CD14-positive monocyte (primary cell): ENCODE results near the gene RASGRP1. TPM values are rescaled to one million over a fixed set of nuclear protein-coding genes. Genes with fewer than 3 reads are reported as not detected.

Experiments used
- DNase-seq, 3 donors: peaks; one replicate each; pipeline ENCODE4 v3.0.0-alpha.2; 2011 to 2022
- H2AFZ ChIP-seq: 2 replicates; pipeline ENCODE4 v1.6.0; 2012; ENCODE audit warnings: mild to moderate bottlenecking, low read depth, low read length, inconsistent platforms; ENCODE audit not compliant: insufficient read depth, poor library complexity, severe bottlenecking
- H3K27ac ChIP-seq, 2 donors: 1 replicate in 1 of 2; 2 replicates in 1 of 2; pipeline ENCODE4 v1.5.1; 2012 to 2013; ENCODE audit warnings: low read length in 2 of 2, control low read depth in 1 of 2, inconsistent platforms in 1 of 2, low read depth in 1 of 2, mild to moderate bottlenecking in 1 of 2
- H3K27me3 ChIP-seq, 2 donors: one replicate each; pipeline versions ENCODE4 v1.6.0 to v1.6.1; 2011 to 2013; ENCODE audit warnings: low read length in 2 of 2; ENCODE audit not compliant: control insufficient read depth in 2 of 2, insufficient read depth in 2 of 2
- H3K36me3 ChIP-seq, 2 donors: replicated peaks in 1 of 2; 1 replicate in 1 of 2; 2 replicates in 1 of 2; pipeline versions ENCODE4 v1.5.1 to v1.6.1; 2012 to 2013; ENCODE audit warnings: low read length in 2 of 2, control low read depth in 1 of 2, inconsistent platforms in 1 of 2, mild to moderate bottlenecking in 1 of 2; ENCODE audit not compliant: insufficient read depth in 2 of 2, control insufficient read depth in 1 of 2
- H3K4me1 ChIP-seq, 2 donors: 1 replicate in 1 of 2; 2 replicates in 1 of 2; pipeline versions ENCODE4 v1.5.1 to v1.6.1; 2012 to 2013; ENCODE audit warnings: low read length in 2 of 2, control low read depth in 1 of 2, inconsistent platforms in 1 of 2, mild to moderate bottlenecking in 1 of 2, moderate library complexity in 1 of 2; ENCODE audit not compliant: insufficient read depth in 2 of 2, control insufficient read depth in 1 of 2
- H3K4me2 ChIP-seq: replicated peaks from 2 replicates; pipeline ENCODE3; 2012; ENCODE audit warnings: low read length, moderate library complexity, mild to moderate bottlenecking; ENCODE audit not compliant: poor library complexity, severe bottlenecking; ENCODE audit errors: extremely low read depth
- H3K4me3 ChIP-seq, 3 experiments: fragments of 200-600 bp in 1 of 3; sonication (generic) in 1 of 3; replicated peaks in 1 of 3; 1 replicate in 2 of 3; 2 replicates in 1 of 3; pipeline ENCODE4 v1.5.1; 2011 to 2013; ENCODE audit warnings: low read length in 3 of 3, mild to moderate bottlenecking in 3 of 3, control low read depth in 2 of 3, low read depth in 2 of 3, inconsistent platforms in 1 of 3, moderate library complexity in 1 of 3
- H3K79me2 ChIP-seq: 2 replicates; pipeline ENCODE4 v1.6.0; 2012; ENCODE audit warnings: mild to moderate bottlenecking, control low read depth, inconsistent platforms, low read length, moderate library complexity; ENCODE audit not compliant: insufficient read depth
- H3K9ac ChIP-seq: 2 replicates; pipeline ENCODE4 v1.6.0; 2017; ENCODE audit warnings: low read length, mild to moderate bottlenecking; ENCODE audit not compliant: insufficient read depth, poor library complexity, severe bottlenecking
- H3K9me3 ChIP-seq, 2 donors: replicated peaks in 1 of 2; 1 replicate in 1 of 2; 2 replicates in 1 of 2; pipeline versions ENCODE4 v1.5.1 to v1.6.1; 2012 to 2013; ENCODE audit warnings: low read length in 2 of 2, control low read depth in 1 of 2; ENCODE audit not compliant: control insufficient read depth in 1 of 2, insufficient read depth in 1 of 2
- H4K20me1 ChIP-seq: 2 replicates; pipeline ENCODE4 v1.6.0; 2012; ENCODE audit warnings: mild to moderate bottlenecking, low read length, control low read depth, moderate library complexity; ENCODE audit not compliant: insufficient read depth
- H3K27ac Mint-ChIP-seq, 7 donors: one replicate each; pipeline ENCODE4 v1.8.0; 2020; ENCODE audit warnings: mild to moderate bottlenecking in 7 of 7, mixed read lengths in 7 of 7, moderate library complexity in 6 of 7, inconsistent platforms in 2 of 7
- H3K27me3 Mint-ChIP-seq, 3 donors: one replicate each; pipeline ENCODE4 v1.8.0; 2021 to 2022; ENCODE audit warnings: low read depth in 3 of 3, mild to moderate bottlenecking in 3 of 3, mixed read lengths in 3 of 3, moderate library complexity in 3 of 3, inconsistent platforms in 1 of 3
- H3K36me3 Mint-ChIP-seq, 2 donors: one replicate each; pipeline ENCODE4 v1.8.0; 2020; ENCODE audit warnings: mixed read lengths in 2 of 2, inconsistent platforms in 1 of 2, mild to moderate bottlenecking in 1 of 2
- H3K4me1 Mint-ChIP-seq: one replicate; pipeline ENCODE4 v1.8.0; 2020; ENCODE audit warnings: mild to moderate bottlenecking, mixed read lengths
- H3K4me3 Mint-ChIP-seq, 2 donors: one replicate each; pipeline ENCODE4 v1.8.0; 2020; ENCODE audit warnings: mild to moderate bottlenecking in 2 of 2, mixed read lengths in 2 of 2, moderate library complexity in 1 of 2
- H3K9me3 Mint-ChIP-seq, 7 donors: one replicate each; pipeline ENCODE4 v1.8.0; 2020 to 2022; ENCODE audit warnings: mixed read lengths in 7 of 7, mild to moderate bottlenecking in 6 of 7, moderate library complexity in 6 of 7, inconsistent platforms in 2 of 7
- WGBS: methylation state at CpG from one replicate; pipeline ENCODE4 v1.1.5; 2013; ENCODE audit warnings: missing lambda C conversion rate; ENCODE audit not compliant: insufficient coverage; 5-methylcytosine and 5-hydroxymethylcytosine counted together
- intact Hi-C, 2 donors: fragments of 100-400 bp; cut with micrococcal nuclease; formaldehyde crosslinking; loops; one replicate each; pipeline versions ENCODE4 v1.15.0 to v1.15.1; 2023
- polyA plus RNA-seq, 3 donors: library from polyadenylated mRNA; depleted of rRNA in 1 of 3; unstranded in 2 of 3; stranded (reverse) in 1 of 3; fragments of 300-500 nt in 2 of 3; fragments of >200 nt in 1 of 3; fragmentation: Illumina TruSeq in 2 of 3; gene quantifications; 1 replicate in 2 of 3; 2 replicates in 1 of 3; pipeline ENCODE4 v1.2.3, GENCODE V29; 2012 to 2021
- TF ChIP-seq, protein P1 (sequence below): fragments of 200-600 bp; IDR thresholded peaks from one replicate; pipeline ENCODE4 v1.8.0; 2022; ENCODE audit warnings: antibody characterized with exemption, mild to moderate bottlenecking

RASGRP1 gene
- polyA plus RNA-seq, 3 donors: 0.05 to 0.38 (median 0.13) TPM

DNA sequence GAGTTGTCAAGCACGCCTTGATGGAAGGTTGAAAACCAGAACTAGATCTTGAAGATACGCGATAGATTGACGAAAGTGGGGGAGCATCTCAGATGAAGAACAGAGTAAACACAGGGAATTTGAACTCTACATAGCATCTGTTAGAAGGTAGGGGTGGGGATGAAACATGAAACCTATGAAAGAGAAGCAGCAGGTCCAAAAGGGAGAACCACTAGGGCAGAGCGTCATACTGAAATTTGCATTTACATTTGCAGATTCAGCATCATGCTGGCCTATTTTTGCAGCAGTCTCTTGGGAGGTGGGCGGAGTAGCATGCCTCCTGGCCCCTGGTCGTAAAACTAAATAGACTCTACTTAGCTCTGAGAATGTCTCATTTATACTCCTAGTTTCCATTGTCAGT lies 46.1 kb upstream of the RASGRP1 start:
- H3K27ac Mint-ChIP-seq: no peak overlapping the region
- no peaks in the 10 kb centered on the region for H4K20me1 ChIP-seq
- H3K4me1 ChIP-seq: no peaks in the 10 kb centered on the region
- no peak for DNase-seq
- no peaks in the 10 kb centered on the region for H3K4me1 Mint-ChIP-seq
- WGBS: 100% methylated on average over 5 of the region's 7 CpGs
- H2AFZ ChIP-seq: no peak overlapping the region
- H3K36me3 ChIP-seq: no peaks in the 10 kb centered on the region
- H3K9me3 Mint-ChIP-seq: peaks cover 0 to 2% (median 0%) of the 10 kb centered on the region in 7 donors
- intact Hi-C loops: no loop called here
- no peaks in the 10 kb centered on the region for H3K79me2 ChIP-seq
- H3K27me3 Mint-ChIP-seq: peaks cover 2 to 6% (median 2%) of the 10 kb centered on the region in 3 donors
- H3K4me2 ChIP-seq: no peak overlapping the region
- TF ChIP-seq, protein P1, sequence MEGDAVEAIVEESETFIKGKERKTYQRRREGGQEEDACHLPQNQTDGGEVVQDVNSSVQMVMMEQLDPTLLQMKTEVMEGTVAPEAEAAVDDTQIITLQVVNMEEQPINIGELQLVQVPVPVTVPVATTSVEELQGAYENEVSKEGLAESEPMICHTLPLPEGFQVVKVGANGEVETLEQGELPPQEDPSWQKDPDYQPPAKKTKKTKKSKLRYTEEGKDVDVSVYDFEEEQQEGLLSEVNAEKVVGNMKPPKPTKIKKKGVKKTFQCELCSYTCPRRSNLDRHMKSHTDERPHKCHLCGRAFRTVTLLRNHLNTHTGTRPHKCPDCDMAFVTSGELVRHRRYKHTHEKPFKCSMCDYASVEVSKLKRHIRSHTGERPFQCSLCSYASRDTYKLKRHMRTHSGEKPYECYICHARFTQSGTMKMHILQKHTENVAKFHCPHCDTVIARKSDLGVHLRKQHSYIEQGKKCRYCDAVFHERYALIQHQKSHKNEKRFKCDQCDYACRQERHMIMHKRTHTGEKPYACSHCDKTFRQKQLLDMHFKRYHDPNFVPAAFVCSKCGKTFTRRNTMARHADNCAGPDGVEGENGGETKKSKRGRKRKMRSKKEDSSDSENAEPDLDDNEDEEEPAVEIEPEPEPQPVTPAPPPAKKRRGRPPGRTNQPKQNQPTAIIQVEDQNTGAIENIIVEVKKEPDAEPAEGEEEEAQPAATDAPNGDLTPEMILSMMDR: no peak
- no peaks in the 10 kb centered on the region for H3K36me3 Mint-ChIP-seq
- H3K4me3 Mint-ChIP-seq: no peak overlapping the region
- no peaks in the 10 kb centered on the region for H3K9me3 ChIP-seq
- H3K27ac ChIP-seq: no peak overlapping the region
- H3K27me3 ChIP-seq: no peaks in the 10 kb centered on the region
- H3K4me3 ChIP-seq: no peak overlapping the region
- no peak overlapping the region for H3K9ac ChIP-seq

DNA sequence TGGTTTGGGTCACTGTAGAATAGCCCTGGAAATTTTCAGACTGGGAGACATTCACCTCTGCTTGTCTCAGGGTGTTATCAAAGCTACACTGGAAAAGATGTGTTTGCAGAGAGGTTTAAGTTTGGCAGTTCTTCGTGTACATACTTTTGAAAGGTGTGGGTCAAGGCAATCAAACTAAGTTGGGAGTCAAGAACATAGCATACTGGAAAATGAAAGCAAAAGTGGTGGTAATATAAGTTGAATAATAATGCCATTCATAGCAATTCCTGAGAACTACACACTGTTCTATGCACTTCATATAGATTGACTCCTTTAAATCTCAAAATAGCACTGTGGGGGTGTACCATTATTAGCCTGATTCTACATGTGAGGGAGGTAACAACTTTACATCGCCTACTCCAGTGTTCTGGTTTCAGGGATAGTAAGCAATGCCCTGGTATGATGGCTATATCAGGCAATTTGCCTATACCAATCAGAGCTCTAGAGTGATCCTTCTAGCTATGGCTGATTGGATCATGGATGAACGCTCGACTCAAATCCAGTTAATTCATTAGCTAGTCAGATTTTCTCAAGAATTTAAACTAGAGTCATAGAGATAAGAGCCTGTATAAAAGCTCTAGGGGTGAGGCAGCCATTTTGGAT lies 44.6 kb upstream of the RASGRP1 start:
- no peak overlapping the region for H3K4me2 ChIP-seq
- no peaks in the 10 kb centered on the region for H3K4me1 Mint-ChIP-seq
- no peak for DNase-seq
- WGBS: no CpG with 5 or more reads among the region's 4 CpGs
- no peaks in the 10 kb centered on the region for H3K36me3 Mint-ChIP-seq
- no peak overlapping the region for H3K9ac ChIP-seq
- H2AFZ ChIP-seq: no peak overlapping the region
- H3K27ac Mint-ChIP-seq: no peak overlapping the region
- H3K9me3 Mint-ChIP-seq: peaks cover 0 to 2% (median 0%) of the 10 kb centered on the region in 7 donors
- H3K36me3 ChIP-seq: no peaks in the 10 kb centered on the region
- TF ChIP-seq, protein P1: no peak
- no peaks in the 10 kb centered on the region for H3K9me3 ChIP-seq
- no peak overlapping the region for H3K4me3 ChIP-seq
- H3K27me3 Mint-ChIP-seq: peaks cover 0 to 6% (median 4%) of the 10 kb centered on the region in 3 donors
- intact Hi-C loops: no loop called here
- H3K4me1 ChIP-seq: no peaks in the 10 kb centered on the region
- no peaks in the 10 kb centered on the region for H3K27me3 ChIP-seq
- H3K4me3 Mint-ChIP-seq: no peak overlapping the region
- H4K20me1 ChIP-seq: no peaks in the 10 kb centered on the region
- no peak overlapping the region for H3K27ac ChIP-seq
- H3K79me2 ChIP-seq: no peaks in the 10 kb centered on the region
